Stomach (tissue), 9 donors: Measurements from ENCODE around the gene TMTC2. TPM values are rescaled to one million over a fixed set of nuclear protein-coding genes. Genes with fewer than 3 reads are reported as not detected.

Experiments
- DNase-seq, 2 donors: peaks; one replicate each; pipeline versions ENCODE4 v3.0.0 to v3.0.0-alpha.2; 2013 to 2019
- H3K27ac ChIP-seq, 5 donors: fragments of 200-600 bp in 4 of 5; sonication (generic) in 4 of 5; one replicate each; pipeline ENCODE4 v1.5.1; 2013 to 2019; ENCODE audit warnings: mild to moderate bottlenecking in 1 of 5, moderate library complexity in 1 of 5
- H3K27me3 ChIP-seq, 3 donors: fragments of 200-600 bp; sonication (generic); one replicate each; pipeline ENCODE4 v1.5.1; 2017 to 2019; ENCODE audit warnings: mixed run types in 1 of 3
- H3K36me3 ChIP-seq, 4 donors: fragments of 200-600 bp; sonication (generic); 1 replicate in 3 of 4; 2 replicates in 1 of 4; pipeline ENCODE4 v1.5.1; 2016 to 2019
- H3K4me1 ChIP-seq, 4 donors: fragments of 200-600 bp; sonication (generic); one replicate each; pipeline ENCODE4 v1.5.1; 2016 to 2019
- H3K4me3 ChIP-seq, 4 donors: fragments of 200-600 bp; sonication (generic) in 3 of 4; one replicate each; pipeline ENCODE4 v1.5.1; 2016 to 2019; ENCODE audit warnings: mild to moderate bottlenecking in 1 of 4
- H3K9me3 ChIP-seq, 4 donors: fragments of 200-600 bp; sonication (generic); one replicate each; pipeline ENCODE4 v1.5.1; 2016 to 2019
- EP300 ChIP-seq: sonication (generic); formaldehyde crosslinking; IDR thresholded peaks from one replicate; pipeline ENCODE4 v1.6.1; 2017; ENCODE audit warnings: antibody characterized with exemption
- POLR2A ChIP-seq, 4 donors: fragments of 450-650 bp; IDR thresholded peaks; one replicate each; pipeline ENCODE4 v1.6.1; 2016; ENCODE audit warnings: antibody characterized with exemption in 4 of 4, control low read depth in 2 of 4, mild to moderate bottlenecking in 1 of 4, moderate library complexity in 1 of 4
- POLR2AphosphoS5 ChIP-seq, 3 donors: sonication (generic); formaldehyde crosslinking; IDR thresholded peaks; one replicate each; pipeline ENCODE4 v1.6.1; 2016; ENCODE audit warnings: antibody characterized with exemption in 3 of 3
- WGBS, 5 donors: extraction: QIAGEN DNeasy Blood & Tissue Kit in 3 of 5; methylation state at CpG; one replicate each; pipeline versions ENCODE4 v1.1.5 to v1.1.7; 2013 to 2018; 5-methylcytosine and 5-hydroxymethylcytosine counted together
- intact Hi-C: fragments of 100-400 bp; cut with DNase I; formaldehyde crosslinking; loops from one replicate; pipeline ENCODE4 v1.15.1; 2023; ENCODE audit warnings: low total_unique reads
- polyA plus RNA-seq, 3 donors: library from polyadenylated mRNA; stranded (reverse); fragments of 200-250 nt; gene quantifications; one replicate each; pipeline ENCODE4 v1.2.3, GENCODE V29; 2013
- total RNA-seq, 5 donors: library from RNA; depleted of rRNA; stranded (reverse); fragments of >200 nt; gene quantifications; one replicate each; pipeline versions ENCODE4 v1.1.0 to v1.2.3, GENCODE V29; 2014 to 2016
- TF ChIP-seq, protein P1 (sequence below), 7 experiments: fragments of 450-650 bp in 4 of 7; fragments of 200-600 bp in 3 of 7; sonication (generic) in 3 of 7; IDR thresholded peaks; one replicate each; pipeline ENCODE4 v1.5.1; 2016 to 2019; ENCODE audit warnings: antibody characterized with exemption in 7 of 7, control low read depth in 2 of 7, mild to moderate bottlenecking in 1 of 7
- donor health status: healthy with polysubstance abuse.
- donor health status: Bipolar disorder and iron deficiency.
- donor health status: healthy.

TMTC2 gene
- total and polyA plus RNA-seq, 8 donors: 6.1 to 60.0 (median 27.5) TPM

GRCh38 chr12:83172441-83172840 lies 485.7 kb downstream of the TMTC2 start:
- DNase-seq: no peak
- 75 to 93% (median 87%) methylated on average over 2 of the region's 2 CpGs for WGBS, 5 donors
- TF ChIP-seq EP300 (no peak), POLR2A (IDR thresholded peaks at IDR 0.05) (no peak), POLR2AphosphoS5 (IDR thresholded peaks at IDR 0.05) (no peak)
- TF ChIP-seq, protein P1, sequence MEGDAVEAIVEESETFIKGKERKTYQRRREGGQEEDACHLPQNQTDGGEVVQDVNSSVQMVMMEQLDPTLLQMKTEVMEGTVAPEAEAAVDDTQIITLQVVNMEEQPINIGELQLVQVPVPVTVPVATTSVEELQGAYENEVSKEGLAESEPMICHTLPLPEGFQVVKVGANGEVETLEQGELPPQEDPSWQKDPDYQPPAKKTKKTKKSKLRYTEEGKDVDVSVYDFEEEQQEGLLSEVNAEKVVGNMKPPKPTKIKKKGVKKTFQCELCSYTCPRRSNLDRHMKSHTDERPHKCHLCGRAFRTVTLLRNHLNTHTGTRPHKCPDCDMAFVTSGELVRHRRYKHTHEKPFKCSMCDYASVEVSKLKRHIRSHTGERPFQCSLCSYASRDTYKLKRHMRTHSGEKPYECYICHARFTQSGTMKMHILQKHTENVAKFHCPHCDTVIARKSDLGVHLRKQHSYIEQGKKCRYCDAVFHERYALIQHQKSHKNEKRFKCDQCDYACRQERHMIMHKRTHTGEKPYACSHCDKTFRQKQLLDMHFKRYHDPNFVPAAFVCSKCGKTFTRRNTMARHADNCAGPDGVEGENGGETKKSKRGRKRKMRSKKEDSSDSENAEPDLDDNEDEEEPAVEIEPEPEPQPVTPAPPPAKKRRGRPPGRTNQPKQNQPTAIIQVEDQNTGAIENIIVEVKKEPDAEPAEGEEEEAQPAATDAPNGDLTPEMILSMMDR (IDR thresholded peaks at IDR 0.05): no peak
- Histone ChIP-seq H3K36me3 (no peaks in the 10 kb centered on the region), H3K4me3 (no peak overlapping the region), H3K4me1 (peaks cover 0 to 6% (median 0%) of the 10 kb centered on the region in 4 donors), H3K9me3 (no peaks in the 10 kb centered on the region), H3K27me3 (no peaks in the 10 kb centered on the region), H3K27ac (no peak overlapping the region)
- intact Hi-C loops: no loop called here

GRCh38 chr12:83172866-83173649 lies 486.4 kb downstream of the TMTC2 start:
- H3K36me3 ChIP-seq: no peaks in the 10 kb centered on the region
- H3K9me3 ChIP-seq: no peaks in the 10 kb centered on the region
- H3K4me3 ChIP-seq: no peak overlapping the region
- H3K27me3 ChIP-seq: no peaks in the 10 kb centered on the region
- peaks cover 0 to 6% (median 0%) of the 10 kb centered on the region in 4 donors for H3K4me1 ChIP-seq
- TF ChIP-seq, protein P1 (IDR thresholded peaks at IDR 0.05): no peak
- TF ChIP-seq POLR2A (IDR thresholded peaks at IDR 0.05) (no peak), POLR2AphosphoS5 (IDR thresholded peaks at IDR 0.05) (peak in 2 of 3 donors; percentile 25 to 38), EP300 (no peak)
- no peak overlapping the region for H3K27ac ChIP-seq
- intact Hi-C loops: no loop called here
- 43 to 57% (median 50%) methylated on average over 7 of the region's 7 CpGs for WGBS, 5 donors
- no peak for DNase-seq

GRCh38 chr12:83179999-83180398 lies 493.3 kb downstream of the TMTC2 start:
- TF ChIP-seq POLR2AphosphoS5 (IDR thresholded peaks at IDR 0.05) (no peak), POLR2A (IDR thresholded peaks at IDR 0.05) (no peak), EP300 (no peak)
- TF ChIP-seq, protein P1 (IDR thresholded peaks at IDR 0.05): no peak
- Histone ChIP-seq H3K36me3 (no peaks in the 10 kb centered on the region), H3K9me3 (no peaks in the 10 kb centered on the region), H3K27ac (no peak overlapping the region), H3K4me3 (no peak overlapping the region), H3K27me3 (no peaks in the 10 kb centered on the region), H3K4me1 (peaks cover 0 to under 1% (median 0%) of the 10 kb centered on the region in 4 donors)
- intact Hi-C loops: no loop called here
- DNase-seq: no peak

DNA sequence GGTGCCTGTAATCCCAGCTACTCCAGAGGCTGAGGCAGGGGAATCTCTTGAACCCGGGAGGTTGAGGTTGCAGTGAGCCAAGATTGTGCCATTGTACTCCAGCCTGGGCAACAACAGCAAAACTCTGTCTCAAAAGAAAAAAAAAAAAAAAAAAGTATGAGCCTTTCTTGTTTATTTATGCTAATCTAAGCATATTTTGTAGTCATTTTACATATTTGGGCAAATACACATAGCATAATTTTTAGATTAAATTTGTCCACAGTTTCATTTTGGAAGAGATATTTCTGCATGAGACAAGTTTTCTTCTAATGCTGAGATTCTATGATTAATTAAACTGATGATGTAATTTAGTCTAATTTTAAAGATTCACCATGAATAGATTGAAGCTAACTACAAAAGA lies 494.4 kb downstream of the TMTC2 start:
- H3K4me1 ChIP-seq: peaks cover 0 to 6% (median 0%) of the 10 kb centered on the region in 4 donors

More for the DNA sequence above, 494.4 kb downstream of the TMTC2 start:
- H3K36me3 ChIP-seq: no peaks in the 10 kb centered on the region
- no peak overlapping the region for H3K27ac ChIP-seq
- no peak for DNase-seq
- H3K27me3 ChIP-seq: no peaks in the 10 kb centered on the region
- intact Hi-C loops: no loop called here
- H3K9me3 ChIP-seq: no peaks in the 10 kb centered on the region
- 89 to 100% (median 100%) methylated on average over 1 of the region's 1 CpG for WGBS, 5 donors
- H3K4me3 ChIP-seq: no peak overlapping the region
- TF ChIP-seq POLR2A (IDR thresholded peaks at IDR 0.05): no peak
- TF ChIP-seq POLR2AphosphoS5 (IDR thresholded peaks at IDR 0.05): no peak
- no peak for TF ChIP-seq EP300
- TF ChIP-seq, protein P1 (IDR thresholded peaks at IDR 0.05): no peak
